HG03159 (cell line): Measurements from ENCODE around the gene KRT83.

Source experiments
- ATAC-seq: cut with Tn5 transposase; IDR thresholded peaks from one replicate; pipeline ENCODE4 v1.9.1; 2021; ENCODE audit warnings: mild to moderate bottlenecking, moderate library complexity; ENCODE audit not compliant: unreplicated experiment

KRT83 gene

DNA sequence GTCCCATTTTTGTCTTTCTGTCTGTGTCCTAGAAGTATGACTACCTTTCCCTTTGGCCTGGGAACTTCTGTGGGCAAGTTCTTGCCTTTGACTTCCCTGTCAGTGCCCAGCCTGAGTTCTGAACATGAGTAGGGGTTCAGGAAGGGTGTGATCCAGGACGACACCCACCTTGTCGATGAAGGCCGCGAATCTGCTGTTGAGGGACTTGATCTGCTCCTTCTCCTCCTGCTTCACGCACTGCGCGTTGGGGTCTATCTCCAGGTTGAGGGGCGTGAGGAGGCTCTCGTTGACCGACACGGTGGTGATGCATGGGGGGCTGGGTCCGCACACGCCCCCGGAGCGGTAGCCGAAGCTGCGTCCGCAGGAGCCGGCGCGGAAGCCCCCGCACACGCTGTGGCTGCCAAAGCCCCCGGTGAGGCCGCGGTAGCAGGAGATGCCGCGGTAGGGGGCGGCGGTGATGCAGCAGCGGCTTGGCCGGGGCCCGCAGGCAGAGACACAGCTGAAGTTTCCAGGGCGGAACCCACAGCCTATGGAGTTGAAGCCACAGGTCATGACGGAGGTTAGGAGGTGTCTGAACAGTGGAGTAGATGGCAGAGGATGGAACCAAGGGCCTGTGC is at the start of gene KRT83:
KRT83 (minus strand) TSS at position 615 of the 617 bp plus-strand sequence; CDS start at position 552, 63 bp downstream.
- ATAC-seq: no peak

DNA sequence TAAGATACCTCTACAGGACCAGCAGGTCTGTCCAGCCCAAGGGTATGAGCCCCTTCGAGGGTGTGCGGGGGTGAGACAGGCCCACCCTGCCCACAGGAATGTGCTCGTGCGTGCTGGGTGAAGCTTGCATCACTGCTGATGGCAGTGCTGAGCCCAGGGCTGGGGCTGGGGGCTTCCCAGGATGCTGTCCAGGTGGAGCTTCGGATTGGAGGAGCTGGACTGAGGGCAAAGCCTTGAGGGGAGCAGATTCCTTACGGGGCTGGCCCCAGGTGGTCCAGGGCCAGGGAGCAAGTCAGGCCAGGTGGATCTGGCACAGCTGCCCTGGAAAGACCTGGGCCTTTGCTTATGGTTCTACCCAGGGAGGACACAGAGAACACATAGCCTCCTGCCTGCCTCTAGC is 48.6 kb upstream of the KRT83 start:
- ATAC-seq: no peak

DNA sequence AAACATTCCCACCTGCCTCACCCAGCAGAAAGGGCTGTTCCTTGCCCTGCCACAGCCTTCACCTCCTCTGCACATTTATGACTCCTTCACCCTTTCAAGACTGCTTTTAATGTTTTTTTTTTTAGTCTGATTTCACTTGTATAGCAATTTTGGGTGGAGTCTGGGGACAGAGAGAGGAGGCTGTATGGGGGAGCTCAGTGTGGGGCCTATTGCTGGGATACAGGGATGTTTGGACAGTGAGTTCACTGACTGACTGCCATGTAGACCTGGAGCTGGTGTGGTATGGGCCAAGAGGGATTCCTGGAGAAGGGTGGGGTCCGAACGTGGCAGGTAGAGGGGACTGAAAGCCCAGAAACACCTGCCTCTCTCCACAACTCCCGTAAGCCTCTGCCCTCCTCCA is 48.0 kb upstream of the KRT83 start:
- no peak for ATAC-seq

DNA sequence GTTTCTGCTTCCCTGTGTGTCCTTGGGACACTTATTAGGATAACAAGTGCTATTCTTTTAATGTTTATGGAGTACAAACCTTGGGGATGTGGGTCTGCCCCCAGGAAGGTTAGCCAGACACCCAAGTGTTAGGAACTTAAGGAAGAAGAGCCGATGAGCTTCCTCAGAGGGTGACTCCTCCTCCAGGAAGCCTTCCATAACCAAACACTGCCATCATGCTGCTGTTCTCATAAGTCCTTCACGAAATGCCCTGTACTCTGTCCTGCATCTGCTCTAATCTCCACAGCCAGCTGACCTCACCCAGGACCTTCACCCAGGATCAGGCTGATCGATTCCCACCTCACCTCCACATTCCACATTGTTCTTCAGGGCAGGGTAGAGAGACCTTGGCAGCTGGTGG is 47.3 kb upstream of the KRT83 start:
- no peak for ATAC-seq

DNA sequence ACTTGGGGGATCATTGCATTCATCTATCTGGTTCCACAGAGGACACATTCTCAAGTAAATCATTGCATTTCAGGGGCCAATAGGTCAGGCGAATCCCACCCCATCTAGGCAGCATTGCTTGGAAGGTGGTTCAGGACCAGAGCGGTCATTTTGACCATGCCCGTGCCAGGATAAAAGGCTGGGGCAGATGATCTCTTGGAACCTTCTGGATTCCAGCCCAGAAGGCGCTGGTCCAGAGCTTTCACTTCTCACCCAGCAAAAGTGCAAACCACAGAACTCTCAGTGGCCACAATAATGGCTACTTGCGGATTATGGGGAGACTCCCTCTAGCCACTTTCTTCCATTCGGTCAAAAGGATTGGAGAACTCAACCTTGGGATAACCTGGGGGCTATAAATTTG is 46.7 kb upstream of the KRT83 start:
- no peak for ATAC-seq

DNA sequence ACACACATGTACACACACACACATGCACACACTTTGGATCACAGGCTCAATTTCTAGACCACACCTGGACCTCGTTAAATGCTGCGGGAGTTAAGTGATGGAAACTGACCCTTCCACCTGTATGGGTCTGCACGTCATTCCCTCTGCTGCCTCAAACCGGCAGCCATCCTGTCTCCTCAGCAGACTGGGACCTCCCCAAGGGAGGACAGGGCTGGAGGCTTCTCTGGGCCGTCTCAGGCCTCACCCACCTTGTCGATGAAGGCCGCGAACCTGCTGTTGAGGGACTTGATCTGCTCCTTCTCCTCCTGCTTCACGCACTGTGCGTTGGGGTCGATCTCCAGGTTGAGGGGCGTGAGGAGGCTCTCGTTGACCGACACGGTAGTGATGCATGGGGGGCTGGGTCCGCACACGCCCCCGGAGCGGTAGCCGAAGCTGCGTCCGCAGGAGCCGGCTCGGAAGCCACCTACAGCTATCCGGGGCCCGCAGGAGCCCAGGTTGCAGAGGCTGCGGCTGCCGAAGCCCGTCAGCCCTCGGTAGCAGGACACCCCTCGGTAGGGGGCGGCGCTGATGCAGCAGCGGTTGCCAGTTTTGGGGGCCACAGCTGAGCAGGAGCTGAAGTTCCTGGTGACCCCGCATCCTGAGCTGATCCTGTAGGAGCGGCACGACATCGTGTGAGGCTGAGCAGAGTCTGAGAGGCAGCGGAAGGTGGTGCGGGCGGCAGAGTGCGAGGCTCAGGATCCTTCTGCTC is 45.7 kb upstream of the KRT83 start, which contains the start of gene KRT85:
KRT85 (minus strand) TSS at position 744 of the 748 bp plus-strand sequence; CDS start at position 668, 76 bp downstream.
- no peak for ATAC-seq

DNA sequence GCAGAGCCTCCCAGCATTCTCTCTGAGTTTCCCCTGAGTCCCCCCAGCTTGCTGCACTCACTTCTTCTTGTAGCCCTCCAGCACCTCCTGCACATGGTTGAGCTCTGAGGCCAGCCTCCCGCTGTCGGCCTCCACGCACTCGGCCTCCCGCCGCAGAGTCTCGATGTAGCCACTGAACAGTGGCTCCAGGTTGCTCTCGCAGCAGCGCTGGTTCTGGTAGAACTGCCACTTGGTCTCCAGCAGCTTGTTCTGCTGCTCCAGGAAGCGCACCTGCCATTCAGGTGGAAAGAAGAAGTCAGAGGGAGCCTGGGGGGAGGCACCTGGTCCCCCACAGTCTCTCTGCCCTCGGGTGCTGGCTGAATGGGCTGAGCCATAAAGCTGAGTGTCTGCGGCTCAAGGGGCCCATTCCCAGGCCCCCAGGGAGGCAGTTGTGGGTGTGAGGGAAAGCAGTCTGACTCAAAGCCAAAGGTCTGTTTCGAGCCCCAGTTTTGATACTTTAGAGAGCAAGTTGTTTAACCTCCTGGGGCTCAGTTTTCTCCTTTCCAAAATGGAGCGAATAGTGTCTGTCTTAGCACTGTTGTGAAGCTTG is 43.8 kb upstream of the KRT83 start:
- no peak for ATAC-seq

DNA sequence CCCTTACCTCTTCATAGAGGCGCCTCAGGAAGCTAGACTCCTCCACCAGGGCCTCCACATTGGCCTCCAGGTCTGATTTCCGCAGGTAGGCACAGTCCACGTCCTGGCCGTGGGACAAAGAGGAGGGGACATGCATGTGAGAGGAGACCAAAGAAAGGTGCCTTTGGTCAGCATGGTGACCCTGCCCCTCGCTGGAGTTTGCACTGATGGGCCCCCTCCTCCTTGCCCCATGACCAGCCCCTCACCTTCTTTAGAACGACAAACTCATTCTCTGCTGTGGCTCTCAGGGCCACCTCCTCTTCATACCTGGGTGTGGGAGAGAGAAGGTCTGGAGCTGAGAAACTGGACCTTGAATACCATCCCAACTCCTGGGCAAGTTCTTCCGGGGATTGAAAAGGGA is 42.9 kb upstream of the KRT83 start:
- ATAC-seq: no peak

DNA sequence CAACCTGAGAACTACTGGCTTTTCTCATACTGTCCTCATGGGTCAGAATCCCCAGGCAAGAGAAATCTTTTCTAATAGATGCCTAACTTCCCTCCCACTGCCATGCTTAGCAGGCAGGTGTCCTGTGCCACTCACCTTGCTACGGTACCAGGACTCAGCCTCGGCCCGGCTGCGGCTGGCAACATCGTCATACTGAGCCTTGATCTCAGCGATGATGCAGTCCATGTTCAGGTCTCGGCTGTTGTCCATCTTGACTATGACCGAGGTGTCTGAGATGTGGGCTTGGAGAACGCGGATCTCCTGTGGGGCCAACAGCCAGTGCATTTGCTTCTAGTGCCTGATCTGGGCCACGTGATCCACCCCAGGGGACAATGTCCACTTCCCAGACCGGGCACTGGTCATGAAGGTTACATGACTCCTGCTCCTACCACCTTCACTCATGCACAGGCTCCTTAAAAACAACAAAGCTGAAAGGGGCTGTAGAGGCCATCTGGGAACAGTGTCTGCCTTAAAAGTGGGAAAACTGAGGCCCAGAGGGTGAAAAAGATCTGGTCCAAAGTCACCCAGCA is 42.0 kb upstream of the KRT83 start:
- no peak for ATAC-seq

DNA sequence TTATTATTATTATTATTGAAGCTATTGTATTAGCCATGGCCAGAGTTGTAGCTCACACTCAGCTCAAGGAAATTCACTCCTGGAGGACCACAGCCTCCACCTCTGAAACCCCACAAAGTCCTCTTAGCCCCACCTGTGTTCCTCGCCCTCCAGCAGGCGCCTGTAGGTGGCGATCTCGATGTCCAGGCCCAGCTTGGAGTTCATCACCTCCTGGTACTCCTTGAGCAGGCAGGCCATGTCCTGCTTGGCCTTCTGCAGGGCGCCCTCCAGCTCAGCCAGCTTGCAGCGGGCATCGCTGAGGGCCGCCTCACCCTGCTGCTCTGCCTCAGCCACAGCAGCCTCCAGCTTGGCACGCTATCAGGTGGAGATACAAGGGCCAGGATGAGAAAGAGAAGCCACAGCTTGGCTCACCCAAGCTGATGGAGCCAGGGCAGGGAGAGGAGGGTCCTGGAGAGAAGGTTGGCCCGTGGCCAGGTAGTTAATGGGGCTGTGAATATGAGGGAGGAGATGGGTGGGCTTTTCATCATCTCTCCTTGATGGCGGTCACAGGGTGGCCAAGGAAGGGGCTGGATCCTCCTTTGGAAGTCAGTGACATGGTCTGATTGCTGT is 41.0 kb upstream of the KRT83 start:
- ATAC-seq: no peak

DNA sequence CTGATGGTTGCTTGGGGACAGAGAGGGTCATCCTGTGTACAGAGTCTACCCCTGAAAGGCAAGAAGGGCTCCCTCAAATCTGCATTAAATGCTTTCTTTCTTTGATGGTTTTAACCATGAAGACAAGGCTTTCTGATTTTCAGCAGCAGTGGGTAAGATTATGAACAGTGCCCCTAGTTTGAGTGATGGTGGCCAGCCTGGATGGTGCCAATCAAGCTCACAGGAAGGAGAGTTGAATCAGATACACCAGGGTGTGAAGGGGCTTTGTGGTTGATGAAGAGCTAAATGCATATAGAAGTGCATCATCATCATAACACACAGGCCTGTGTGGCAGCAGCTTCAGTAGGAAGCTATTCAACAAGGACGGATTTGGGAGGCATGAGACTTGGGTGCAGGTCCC is 40.4 kb upstream of the KRT83 start:
- ATAC-seq: no peak

DNA sequence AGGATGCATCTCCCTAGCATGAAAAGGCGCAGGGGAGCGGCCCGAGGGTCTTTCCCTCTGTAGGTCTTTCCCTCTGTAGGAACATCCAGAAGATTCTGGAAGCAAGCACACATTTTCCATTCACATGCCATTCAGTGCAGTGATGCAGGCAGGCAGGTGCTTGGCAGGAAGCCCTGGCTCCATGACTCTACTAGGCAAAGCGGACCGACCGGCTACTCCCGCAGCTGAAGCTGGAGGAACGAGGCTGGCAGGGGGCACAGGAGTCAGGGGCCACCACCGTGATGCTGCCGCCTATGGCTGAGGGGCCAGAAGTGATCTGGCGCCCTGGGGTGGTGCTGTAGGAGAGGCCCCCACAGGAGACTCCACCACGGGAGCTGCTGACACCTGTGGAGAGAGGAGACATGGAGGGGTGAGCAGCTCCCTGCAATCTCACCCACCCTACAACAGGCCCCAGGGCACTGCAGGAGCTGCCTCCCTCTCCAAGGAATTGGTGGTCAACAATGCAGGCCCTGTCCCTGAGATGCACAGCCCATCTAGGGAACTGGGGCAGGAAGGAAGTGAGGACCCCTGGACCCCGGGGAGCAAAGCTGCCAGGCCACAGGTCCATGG is 39.6 kb upstream of the KRT83 start:
- ATAC-seq: no peak

DNA sequence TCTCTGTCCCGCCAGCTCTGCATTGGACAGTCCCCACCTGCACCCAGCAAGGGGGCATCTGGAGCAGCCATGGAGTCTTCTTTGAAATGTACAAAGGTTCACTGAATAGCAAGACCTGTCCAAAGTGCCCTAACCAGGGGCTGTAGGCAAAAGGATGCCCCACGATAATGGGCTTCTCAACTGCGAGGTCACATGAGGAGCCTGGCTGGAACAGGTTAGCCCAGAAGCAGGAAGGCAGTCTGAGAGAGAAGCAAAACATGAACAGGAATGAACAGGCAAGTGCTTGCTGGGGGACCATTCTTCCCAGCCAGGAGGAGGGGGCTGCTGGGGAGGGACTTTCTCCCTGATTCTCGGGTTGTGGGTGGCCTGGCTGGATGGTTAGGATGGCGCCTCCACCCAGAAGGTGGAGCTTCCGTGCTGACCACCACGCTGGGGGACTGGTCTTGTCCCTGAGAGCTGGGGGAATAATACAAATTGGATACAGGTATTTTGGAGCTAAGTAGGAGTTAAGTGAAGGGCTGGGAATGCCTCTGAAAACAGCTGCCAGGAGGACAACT is 39.0 kb upstream of the KRT83 start:
- no peak for ATAC-seq

DNA sequence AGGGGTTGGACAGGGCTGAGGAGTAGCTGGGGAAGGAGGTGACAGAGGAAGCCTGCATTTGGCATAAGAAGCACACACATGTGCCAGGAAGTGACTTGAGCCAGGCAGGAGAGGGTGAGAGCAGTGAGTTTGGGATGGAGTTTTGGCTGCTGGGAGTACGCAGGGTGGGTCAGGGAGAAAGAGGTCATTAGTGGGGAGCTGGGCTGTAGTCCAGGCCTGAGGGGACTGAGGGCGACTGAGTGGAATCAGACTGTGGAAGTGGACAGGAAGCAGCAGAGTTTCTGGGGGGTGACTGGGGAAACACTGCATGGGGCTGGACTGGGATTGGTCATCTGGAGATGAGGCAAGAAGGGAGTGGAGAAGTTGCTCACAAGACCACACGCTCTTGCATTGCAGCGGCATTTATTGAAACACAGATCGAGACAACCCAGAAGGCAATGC is 38.4 kb upstream of the KRT83 start:
- no peak for ATAC-seq

DNA sequence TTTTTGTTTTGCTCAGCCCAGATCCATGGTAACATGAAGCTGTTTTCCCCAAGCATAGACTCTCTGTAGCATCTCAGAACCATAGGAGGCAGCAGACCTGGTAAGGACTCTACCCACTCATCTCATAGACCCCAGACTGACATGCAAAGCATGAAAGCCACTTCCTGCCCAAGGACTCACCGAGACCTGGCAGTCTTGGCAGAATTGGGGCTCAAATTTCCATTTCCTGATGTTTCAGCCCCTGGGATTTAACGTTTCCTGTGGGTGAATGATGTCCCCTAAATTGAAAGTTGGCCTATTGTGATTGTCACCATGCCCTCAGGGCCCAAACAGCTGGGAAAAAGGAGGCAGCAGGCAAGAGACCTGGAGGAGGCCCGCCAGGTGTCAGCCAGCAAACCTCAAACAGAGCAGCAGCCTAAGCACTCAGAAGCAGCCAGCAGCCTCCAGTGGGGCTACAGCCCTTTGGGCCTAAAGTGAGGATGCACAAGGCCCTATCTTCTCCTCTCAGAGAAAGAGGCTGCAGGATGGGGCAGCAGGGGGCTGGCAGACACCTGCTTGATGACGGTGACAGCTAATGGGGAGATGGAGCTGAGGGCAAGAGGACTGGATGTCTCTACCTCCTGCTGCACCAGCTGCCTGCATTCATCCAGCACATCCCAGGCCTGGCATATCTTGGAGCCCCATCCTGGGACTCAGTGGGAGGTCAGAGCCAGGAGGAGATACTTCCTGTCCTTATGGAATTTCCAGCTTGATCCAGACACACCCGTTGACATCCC is 37.6 kb upstream of the KRT83 start:
- peak; percentile 94 for ATAC-seq

DNA sequence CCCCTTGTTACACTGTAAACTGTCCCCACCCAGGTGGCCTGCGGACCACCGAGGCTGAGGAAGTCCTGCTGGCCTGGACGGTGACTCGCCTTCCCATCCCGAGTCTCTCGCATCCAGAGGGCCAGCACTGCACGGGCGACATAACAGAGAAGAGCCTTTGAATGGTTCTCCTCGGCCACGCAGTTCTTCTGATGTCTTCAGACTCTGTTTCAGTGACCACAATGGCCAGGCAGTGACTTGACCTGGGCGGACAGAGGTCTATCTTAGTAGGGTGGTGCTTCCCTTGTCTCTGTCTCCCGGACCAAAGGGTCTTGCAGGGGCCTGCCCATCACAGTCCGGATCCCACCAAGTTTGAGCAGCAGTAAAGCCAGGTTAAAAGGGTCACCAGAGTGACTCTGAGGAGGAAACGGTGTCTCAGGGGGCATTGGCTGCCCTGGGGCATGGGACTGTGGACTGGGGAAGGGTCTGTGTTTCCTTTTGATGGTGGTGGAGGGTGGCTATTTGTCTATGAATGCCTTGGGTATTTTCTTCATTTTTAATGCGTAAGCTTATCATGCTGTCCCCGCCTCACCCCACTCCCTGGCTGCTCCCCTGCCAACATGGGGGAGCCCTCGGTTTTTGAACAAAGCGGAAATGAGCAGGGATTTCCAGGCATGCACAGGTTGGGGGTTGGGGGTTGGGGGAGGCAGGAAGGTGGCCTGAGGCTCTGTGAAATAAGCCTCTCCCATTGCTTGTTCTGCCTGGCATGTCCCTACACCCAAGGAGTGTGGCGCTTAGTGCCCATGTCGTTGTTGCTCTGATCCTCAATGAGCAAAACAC is 35.8 kb upstream of the KRT83 start:
- ATAC-seq: no peak

DNA sequence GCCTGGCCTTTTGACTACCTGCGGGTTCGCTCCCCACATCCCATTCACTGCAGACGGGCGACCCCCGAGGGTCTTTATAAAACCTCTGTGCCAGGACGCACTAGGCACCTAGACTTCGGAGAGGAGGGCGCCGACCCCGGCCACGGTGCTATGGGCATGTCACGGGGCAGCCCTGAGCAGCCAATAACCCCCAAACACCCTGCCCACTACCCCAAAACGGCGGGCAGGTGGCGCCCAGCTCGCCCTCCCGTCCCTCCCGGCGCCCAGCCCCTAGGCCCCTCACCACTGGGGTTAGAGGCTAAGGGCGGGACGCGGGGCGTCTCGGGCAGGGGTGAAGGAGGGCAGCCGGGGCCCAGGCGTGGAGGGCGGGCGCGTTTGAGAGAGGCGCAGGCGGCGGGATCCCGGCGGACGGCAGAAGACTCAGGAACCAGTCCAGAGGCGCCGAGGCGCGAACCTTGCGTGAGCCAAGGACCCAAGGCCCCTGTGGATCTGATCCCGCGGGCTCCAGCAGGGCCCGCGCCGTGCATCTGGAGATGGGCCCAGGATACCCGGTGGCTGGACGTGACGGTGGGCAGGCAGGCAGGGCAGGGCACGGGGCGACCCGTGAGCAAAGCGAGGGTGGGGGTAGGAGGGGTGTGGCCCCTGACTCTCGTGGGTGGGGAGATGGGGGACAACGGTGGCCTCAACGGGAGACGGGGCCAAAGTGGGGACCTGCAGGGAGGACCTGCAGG is 35.0 kb upstream of the KRT83 start:
- no peak for ATAC-seq

DNA sequence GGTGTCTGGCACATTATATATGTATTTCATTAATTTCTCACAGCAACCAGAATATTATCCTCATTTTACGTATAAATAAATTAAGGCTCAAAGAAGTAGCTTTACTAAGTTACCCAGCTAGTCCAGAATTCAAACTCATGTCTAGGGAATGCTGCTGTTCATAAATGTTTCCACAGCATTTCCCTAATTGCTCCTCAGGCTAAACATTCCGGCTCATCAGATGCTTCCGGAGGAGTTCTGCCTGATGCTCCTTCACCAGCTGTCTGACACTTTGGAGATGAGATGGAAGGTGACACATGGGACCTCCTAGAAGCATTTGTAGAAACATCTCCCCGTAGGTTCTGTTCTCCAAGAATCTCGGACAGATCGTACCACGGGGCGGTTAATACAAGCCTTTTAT is 34.0 kb upstream of the KRT83 start:
- no peak for ATAC-seq
